Uterus (tissue), 4 donors: ENCODE measurements around the gene ZNF346. TPM values are rescaled to one million over a fixed set of nuclear protein-coding genes. Genes with fewer than 3 reads are reported as not detected.

Experiments
- DNase-seq, 2 donors: peaks; one replicate each; pipeline ENCODE4 v3.0.0-alpha.2; 2019 to 2020
- H3K27ac ChIP-seq, 2 donors: fragments of 200-600 bp; sonication (generic); 1 replicate in 1 of 2; 2 replicates in 1 of 2; pipeline ENCODE4 v1.5.1; 2016 to 2018
- H3K27me3 ChIP-seq, 2 donors: fragments of 200-600 bp; sonication (generic); one replicate each; pipeline ENCODE4 v1.5.1; 2018 to 2019; ENCODE audit warnings: control low read depth in 1 of 2
- H3K36me3 ChIP-seq, 2 donors: fragments of 200-600 bp; sonication (generic); one replicate each; pipeline ENCODE4 v1.5.1; 2019; ENCODE audit warnings: control low read depth in 1 of 2
- H3K4me1 ChIP-seq, 2 donors: fragments of 200-600 bp; sonication (generic); one replicate each; pipeline ENCODE4 v1.5.1; 2018 to 2019; ENCODE audit warnings: control low read depth in 1 of 2
- H3K4me3 ChIP-seq, 2 donors: fragments of 200-600 bp; sonication (generic); 1 replicate in 1 of 2; 2 replicates in 1 of 2; pipeline ENCODE4 v1.5.1; 2018 to 2019; ENCODE audit warnings: mild to moderate bottlenecking in 1 of 2
- H3K9me3 ChIP-seq, 2 donors: fragments of 200-600 bp; sonication (generic); one replicate each; pipeline ENCODE4 v1.5.1; 2019; ENCODE audit warnings: control low read depth in 1 of 2
- POLR2A ChIP-seq, 2 donors: fragments of 450-650 bp; IDR thresholded peaks; one replicate each; pipeline ENCODE4 v1.6.1; 2016; ENCODE audit warnings: antibody characterized with exemption in 2 of 2, mild to moderate bottlenecking in 1 of 2, moderate library complexity in 1 of 2
- intact Hi-C: fragments of 100-400 bp; cut with DNase I; formaldehyde crosslinking; loops from one replicate; pipeline ENCODE4 v1.15.1; 2023; ENCODE audit warnings: low total_unique reads
- total RNA-seq, 4 donors: library from RNA; depleted of rRNA in 3 of 4; stranded (reverse); fragments of >200 nt in 3 of 4; gene quantifications; one replicate each; pipeline versions ENCODE4 v1.1.0 to v1.2.4, GENCODE V29; 2014 to 2023
- TF ChIP-seq, protein P1 (sequence below), 4 experiments: fragments of 200-600 bp in 2 of 4; fragments of 450-650 bp in 2 of 4; sonication (generic) in 2 of 4; IDR thresholded peaks; one replicate each; pipeline ENCODE4 v1.5.1; 2016 to 2019; ENCODE audit warnings: antibody characterized with exemption in 4 of 4, mild to moderate bottlenecking in 2 of 4, moderate library complexity in 1 of 4
- donor health status: DM: yes; HTN: yes; CAD: no.

ZNF346 gene
- total RNA-seq, 4 donors from 2014 or later = 10.5 to 38.5 (median 29.2) TPM

DNA sequence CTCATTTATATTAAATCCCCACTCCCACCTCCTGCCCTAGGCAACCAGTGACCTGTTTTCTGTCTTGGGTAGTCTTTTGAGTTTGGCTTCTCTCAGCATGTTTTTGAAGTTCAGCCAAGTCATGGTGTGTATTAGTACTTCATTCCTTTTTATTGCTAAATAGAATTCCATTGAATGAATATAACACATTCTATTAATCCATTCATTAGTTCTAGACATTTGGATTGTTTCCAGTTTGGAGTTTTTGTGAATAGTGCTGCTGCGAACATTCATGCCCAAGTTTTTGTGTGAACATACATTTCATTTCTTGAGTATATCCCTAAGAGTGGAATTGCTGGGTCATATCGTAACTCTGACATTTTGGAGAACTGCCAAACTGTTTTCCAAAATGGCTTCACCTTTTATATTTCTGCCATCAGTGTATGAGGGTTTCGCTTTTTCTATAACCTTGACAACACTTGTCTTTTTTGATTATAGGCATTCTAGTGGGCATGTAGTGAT is 2.7 kb downstream of the ZNF346 start:
- Histone ChIP-seq H3K27ac (no peak overlapping the region), H3K9me3 (no peaks in the 10 kb centered on the region), H3K27me3 (no peaks in the 10 kb centered on the region), H3K36me3 (no peaks in the 10 kb centered on the region), H3K4me3 (no peak overlapping the region), H3K4me1 (peaks cover 0 to 4% of the 10 kb centered on the region in 2 donors)
- intact Hi-C loops = no loop called here
- TF ChIP-seq POLR2A (IDR thresholded peaks at IDR 0.05) = no peak
- TF ChIP-seq, protein P1, sequence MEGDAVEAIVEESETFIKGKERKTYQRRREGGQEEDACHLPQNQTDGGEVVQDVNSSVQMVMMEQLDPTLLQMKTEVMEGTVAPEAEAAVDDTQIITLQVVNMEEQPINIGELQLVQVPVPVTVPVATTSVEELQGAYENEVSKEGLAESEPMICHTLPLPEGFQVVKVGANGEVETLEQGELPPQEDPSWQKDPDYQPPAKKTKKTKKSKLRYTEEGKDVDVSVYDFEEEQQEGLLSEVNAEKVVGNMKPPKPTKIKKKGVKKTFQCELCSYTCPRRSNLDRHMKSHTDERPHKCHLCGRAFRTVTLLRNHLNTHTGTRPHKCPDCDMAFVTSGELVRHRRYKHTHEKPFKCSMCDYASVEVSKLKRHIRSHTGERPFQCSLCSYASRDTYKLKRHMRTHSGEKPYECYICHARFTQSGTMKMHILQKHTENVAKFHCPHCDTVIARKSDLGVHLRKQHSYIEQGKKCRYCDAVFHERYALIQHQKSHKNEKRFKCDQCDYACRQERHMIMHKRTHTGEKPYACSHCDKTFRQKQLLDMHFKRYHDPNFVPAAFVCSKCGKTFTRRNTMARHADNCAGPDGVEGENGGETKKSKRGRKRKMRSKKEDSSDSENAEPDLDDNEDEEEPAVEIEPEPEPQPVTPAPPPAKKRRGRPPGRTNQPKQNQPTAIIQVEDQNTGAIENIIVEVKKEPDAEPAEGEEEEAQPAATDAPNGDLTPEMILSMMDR (IDR thresholded peaks at IDR 0.05) = no peak
- no peak for DNase-seq

GRCh38 chr5:177027665-177028064 is 5.2 kb downstream of the ZNF346 start:
- Histone ChIP-seq H3K27me3 (no peaks in the 10 kb centered on the region), H3K27ac (no peak overlapping the region), H3K9me3 (no peaks in the 10 kb centered on the region), H3K4me1 (no peaks in the 10 kb centered on the region), H3K4me3 (no peak overlapping the region), H3K36me3 (no peaks in the 10 kb centered on the region)
- TF ChIP-seq POLR2A (IDR thresholded peaks at IDR 0.05) = no peak
- TF ChIP-seq, protein P1 (IDR thresholded peaks at IDR 0.05) = no peak
- no peak for DNase-seq
- intact Hi-C loops = no loop called here

GRCh38 chr5:177029498-177029897 is 7.0 kb downstream of the ZNF346 start:
- no peak overlapping the region for H3K4me3 ChIP-seq
- DNase-seq = no peak
- H3K9me3 ChIP-seq = no peaks in the 10 kb centered on the region
- no peaks in the 10 kb centered on the region for H3K4me1 ChIP-seq
- intact Hi-C loops = no loop called here
- H3K27ac ChIP-seq = no peak overlapping the region
- H3K27me3 ChIP-seq = no peaks in the 10 kb centered on the region
- no peaks in the 10 kb centered on the region for H3K36me3 ChIP-seq
- no peak for TF ChIP-seq POLR2A (IDR thresholded peaks at IDR 0.05)
- TF ChIP-seq, protein P1 (IDR thresholded peaks at IDR 0.05) = no peak

GRCh38 chr5:177035976-177036375 is 13.5 kb downstream of the ZNF346 start:
- H3K4me3 ChIP-seq = no peak overlapping the region
- no peaks in the 10 kb centered on the region for H3K36me3 ChIP-seq
- no peak for TF ChIP-seq POLR2A (IDR thresholded peaks at IDR 0.05)
- TF ChIP-seq, protein P1 (IDR thresholded peaks at IDR 0.05) = no peak
- no peak for DNase-seq
- no peaks in the 10 kb centered on the region for H3K9me3 ChIP-seq
- intact Hi-C loops = no loop called here
- H3K4me1 ChIP-seq = no peaks in the 10 kb centered on the region
- H3K27me3 ChIP-seq = no peaks in the 10 kb centered on the region
- no peak overlapping the region for H3K27ac ChIP-seq

DNA sequence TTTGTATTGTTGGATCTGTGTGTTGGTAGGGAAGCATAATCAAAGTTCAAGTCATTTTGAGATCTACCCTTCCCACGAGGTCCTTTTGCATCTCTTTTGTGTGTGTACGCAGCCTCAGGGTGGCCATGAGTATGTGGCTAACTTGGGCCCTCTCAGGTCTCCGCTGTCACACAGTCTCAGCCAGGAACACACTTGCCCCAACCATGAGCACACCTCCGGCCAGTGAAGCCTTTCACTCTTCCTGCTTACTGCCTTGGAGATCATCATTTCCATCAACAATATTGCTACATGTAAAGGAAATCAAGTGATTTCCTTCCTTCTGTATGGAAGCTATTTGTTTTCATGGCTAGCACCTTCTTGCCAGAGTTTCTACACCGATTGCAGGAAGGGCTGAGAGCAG is 13.9 kb downstream of the ZNF346 start:
- no peaks in the 10 kb centered on the region for H3K27me3 ChIP-seq
- no peak overlapping the region for H3K4me3 ChIP-seq
- H3K4me1 ChIP-seq = no peaks in the 10 kb centered on the region
- intact Hi-C loops = no loop called here
- H3K27ac ChIP-seq = no peak overlapping the region
- no peak for DNase-seq
- no peak for TF ChIP-seq POLR2A (IDR thresholded peaks at IDR 0.05)
- TF ChIP-seq, protein P1 (IDR thresholded peaks at IDR 0.05) = no peak
- no peaks in the 10 kb centered on the region for H3K9me3 ChIP-seq
- no peaks in the 10 kb centered on the region for H3K36me3 ChIP-seq
